ENCODE measurements around the gene TUBA3C.

The TUBA3C gene

GRCh38 chr13:19158526-19159174 is 23.0 kb downstream of the TUBA3C start:
- no peak for TF ChIP-seq CTCF (IDR thresholded peaks at IDR 0.05; ENCODE audit: borderline replicate concordance, insufficient read depth, low read depth, low read length)
- H3K4me3 ChIP-seq (ENCODE audit: low read depth, low read length), result no peak overlapping the region

- no peak for TF ChIP-seq CTCF (IDR thresholded peaks at IDR 0.05; ENCODE audit: borderline replicate concordance, insufficient read depth, low read depth, low read length)
- H3K4me3 ChIP-seq (ENCODE audit: low read depth, low read length), result no peak overlapping the region
Observed at GRCh38 chr13:19158006-19158405, 23.6 kb downstream of the TUBA3C start.

GRCh38 chr13:19157461-19157860 is 24.2 kb downstream of the TUBA3C start:
- H3K4me3 ChIP-seq (ENCODE audit: low read depth, low read length), result no peak overlapping the region
- TF ChIP-seq CTCF (IDR thresholded peaks at IDR 0.05; ENCODE audit: borderline replicate concordance, insufficient read depth, low read depth, low read length), result no peak

- H3K4me3 ChIP-seq (ENCODE audit: low read depth, low read length), result no peak overlapping the region
- TF ChIP-seq CTCF (IDR thresholded peaks at IDR 0.05; ENCODE audit: borderline replicate concordance, insufficient read depth, low read depth, low read length), result no peak
Observed at GRCh38 chr13:19156013-19156825, 25.4 kb downstream of the TUBA3C start.

- TF ChIP-seq CTCF (IDR thresholded peaks at IDR 0.05; ENCODE audit: borderline replicate concordance, insufficient read depth, low read depth, low read length), result no peak
- no peak overlapping the region for H3K4me3 ChIP-seq (ENCODE audit: low read depth, low read length)
Observed at GRCh38 chr13:19155321-19155861, 26.2 kb downstream of the TUBA3C start.

- no peak overlapping the region for H3K4me3 ChIP-seq (ENCODE audit: low read depth, low read length)
- no peak for TF ChIP-seq CTCF (IDR thresholded peaks at IDR 0.05; ENCODE audit: borderline replicate concordance, insufficient read depth, low read depth, low read length)
Observed at GRCh38 chr13:19154843-19155242, 26.8 kb downstream of the TUBA3C start.
